Kidney epithelial cell (primary cell): ENCODE data around the gene IL1RN. TPM values are rescaled to one million over a fixed set of nuclear protein-coding genes. Genes with fewer than 3 reads are reported as not detected.

Experiments
- DNase-seq: peaks from one replicate; pipeline ENCODE4 v3.0.0-alpha.2; 2010; ENCODE audit warnings: low read depth
- H3K27me3 ChIP-seq: 2 replicates; pipeline ENCODE4 v1.6.0; 2011; ENCODE audit warnings: low read length; ENCODE audit not compliant: control insufficient read depth, insufficient read depth
- H3K36me3 ChIP-seq: 2 replicates; pipeline ENCODE4 v1.5.1; 2011; ENCODE audit warnings: low read length; ENCODE audit not compliant: control insufficient read depth, insufficient read depth
- H3K4me3 ChIP-seq: 2 replicates; pipeline ENCODE4 v1.5.1; 2011; ENCODE audit warnings: low read depth, mild to moderate bottlenecking, control low read depth, low read length
- total RNA-seq: library from RNA; depleted of rRNA; stranded (reverse); fragments of >200 nt; gene quantifications from 2 replicates; pipeline ENCODE4 v1.2.3, GENCODE V29; 2015
- TF ChIP-seq, protein P1 (sequence below): IDR thresholded peaks from 2 replicates; pipeline ENCODE4 v1.5.1; 2011; ENCODE audit warnings: mild to moderate bottlenecking, moderate library complexity, low read length, control low read depth, inconsistent platforms; ENCODE audit not compliant: insufficient read depth, poor library complexity, severe bottlenecking

The IL1RN gene
- total RNA-seq, 1 donor from 2014 or later: 11.3 TPM

GRCh38 chr2:113171334-113172075 lies 44.1 kb downstream of the IL1RN start:
- no peak for DNase-seq
- no peak overlapping the region for H3K4me3 ChIP-seq
- H3K36me3 ChIP-seq: no peaks in the 10 kb centered on the region
- no peaks in the 10 kb centered on the region for H3K27me3 ChIP-seq
- TF ChIP-seq, protein P1, sequence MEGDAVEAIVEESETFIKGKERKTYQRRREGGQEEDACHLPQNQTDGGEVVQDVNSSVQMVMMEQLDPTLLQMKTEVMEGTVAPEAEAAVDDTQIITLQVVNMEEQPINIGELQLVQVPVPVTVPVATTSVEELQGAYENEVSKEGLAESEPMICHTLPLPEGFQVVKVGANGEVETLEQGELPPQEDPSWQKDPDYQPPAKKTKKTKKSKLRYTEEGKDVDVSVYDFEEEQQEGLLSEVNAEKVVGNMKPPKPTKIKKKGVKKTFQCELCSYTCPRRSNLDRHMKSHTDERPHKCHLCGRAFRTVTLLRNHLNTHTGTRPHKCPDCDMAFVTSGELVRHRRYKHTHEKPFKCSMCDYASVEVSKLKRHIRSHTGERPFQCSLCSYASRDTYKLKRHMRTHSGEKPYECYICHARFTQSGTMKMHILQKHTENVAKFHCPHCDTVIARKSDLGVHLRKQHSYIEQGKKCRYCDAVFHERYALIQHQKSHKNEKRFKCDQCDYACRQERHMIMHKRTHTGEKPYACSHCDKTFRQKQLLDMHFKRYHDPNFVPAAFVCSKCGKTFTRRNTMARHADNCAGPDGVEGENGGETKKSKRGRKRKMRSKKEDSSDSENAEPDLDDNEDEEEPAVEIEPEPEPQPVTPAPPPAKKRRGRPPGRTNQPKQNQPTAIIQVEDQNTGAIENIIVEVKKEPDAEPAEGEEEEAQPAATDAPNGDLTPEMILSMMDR: no peak

DNA sequence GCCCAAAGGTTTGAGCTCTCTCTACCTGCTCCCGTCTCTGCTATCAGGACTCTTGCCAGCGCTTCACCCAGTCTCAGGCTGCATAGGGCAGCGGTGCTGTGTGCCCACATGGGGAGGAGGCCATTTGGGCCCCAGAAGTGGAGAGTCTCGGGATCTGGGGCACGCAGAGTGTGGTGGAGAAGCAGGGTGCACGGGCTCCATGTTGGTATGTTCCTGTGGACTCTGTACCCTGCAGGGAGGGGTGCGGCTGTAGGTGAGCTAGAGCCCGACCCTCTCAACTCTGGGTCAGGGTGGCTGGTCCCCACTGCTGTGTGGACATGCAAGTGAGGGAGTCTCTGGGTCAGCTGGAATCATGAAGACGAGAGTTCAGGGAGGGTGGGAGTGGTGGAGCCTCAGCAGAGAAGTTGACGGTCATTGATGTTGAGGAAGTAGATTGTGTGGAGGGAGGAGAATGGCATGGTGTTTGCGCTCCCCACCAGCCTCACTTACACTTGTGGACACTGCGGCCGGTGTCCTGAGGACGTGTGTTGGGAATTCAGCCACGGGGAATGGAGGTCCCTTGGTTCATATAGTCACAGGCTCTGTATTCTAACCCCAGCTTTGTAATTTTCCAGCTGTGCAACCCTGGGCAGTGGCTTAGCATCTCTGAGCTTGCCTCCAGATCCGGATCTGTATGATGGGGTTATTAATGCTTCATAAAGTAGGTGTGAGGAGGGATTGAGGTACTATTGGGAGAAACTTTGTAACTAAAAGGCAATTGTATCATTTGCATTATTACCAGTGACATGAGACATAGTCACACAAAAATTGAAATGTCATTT lies 45.5 kb downstream of the IL1RN start:
- TF ChIP-seq, protein P1: no peak
- no peaks in the 10 kb centered on the region for H3K27me3 ChIP-seq
- DNase-seq: no peak
- no peak overlapping the region for H3K4me3 ChIP-seq
- H3K36me3 ChIP-seq: no peaks in the 10 kb centered on the region

DNA sequence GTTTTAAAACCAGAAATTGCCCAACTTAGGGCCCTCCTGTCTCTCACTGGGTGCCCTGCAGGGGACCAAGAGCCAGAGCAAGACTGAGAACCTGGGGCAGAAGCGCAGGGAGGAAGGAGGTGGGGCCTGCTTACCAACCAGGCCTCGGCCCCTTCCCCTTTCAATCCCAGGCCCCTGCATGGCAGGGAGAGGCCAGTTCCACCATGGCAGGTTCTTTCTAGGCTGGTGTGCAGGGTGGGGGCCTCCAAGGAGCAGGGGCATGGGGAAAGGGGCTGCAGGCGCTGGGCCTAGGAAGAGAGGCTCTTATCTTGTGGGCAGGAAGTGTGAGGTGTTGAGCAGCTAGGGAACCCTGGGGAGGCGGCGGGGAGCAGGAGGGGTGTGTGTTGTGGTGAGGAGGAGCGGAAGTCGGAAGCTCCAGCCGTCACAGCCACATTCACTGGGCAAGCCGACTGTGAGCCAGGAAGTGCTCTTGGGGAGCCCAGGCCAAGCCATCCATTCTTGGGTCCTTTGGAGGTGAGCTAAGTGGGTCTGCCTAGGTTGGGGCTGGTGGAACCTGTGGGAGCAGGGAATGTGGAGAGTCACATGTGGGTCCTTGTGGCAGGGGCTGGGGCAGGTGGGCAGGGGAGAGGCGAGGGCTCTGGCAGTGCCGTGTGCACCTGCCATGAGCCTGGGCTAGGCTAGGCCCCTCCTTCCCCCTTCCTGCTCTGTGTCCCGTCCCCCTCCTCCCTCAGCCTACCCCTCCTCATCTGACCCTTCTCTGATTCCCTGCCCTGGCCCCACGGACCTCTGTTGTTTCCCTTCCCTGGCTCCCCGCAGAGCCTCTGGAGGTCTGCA lies 46.4 kb downstream of the IL1RN start, which contains the start of gene PSD4:
TSS of gene PSD4 (plus strand) at position 430 of the 834 bp plus-strand sequence. CDS start 8,486 bp downstream, outside the sequence.
- H3K4me3 ChIP-seq: no peak within 1 kb of the TSS
- TF ChIP-seq, protein P1: no peak
- DNase-seq: no peak
- no peaks in the 10 kb centered on the region for H3K27me3 ChIP-seq
- no peaks in the 10 kb centered on the region for H3K36me3 ChIP-seq

DNA sequence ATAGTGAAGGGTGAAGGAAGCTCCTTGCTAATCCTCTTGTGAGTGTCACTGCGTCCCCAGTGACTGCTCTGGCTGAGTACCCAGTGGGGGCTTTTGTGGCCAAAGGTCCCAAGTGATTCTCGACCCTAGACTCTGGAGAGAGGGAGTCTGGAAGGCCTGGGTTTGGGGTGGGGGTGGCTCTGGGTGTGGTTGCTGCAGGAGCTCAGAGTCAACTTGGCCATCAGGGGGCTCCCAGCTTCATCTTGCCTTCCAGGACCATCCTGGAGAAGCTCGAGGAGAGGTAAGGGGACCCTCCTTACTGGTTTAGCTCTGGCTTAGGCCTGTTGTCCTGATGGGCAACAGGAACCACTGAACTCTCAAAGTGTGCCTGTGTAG lies 47.0 kb downstream of the IL1RN start:
- Histone ChIP-seq H3K36me3 (no peaks in the 10 kb centered on the region), H3K27me3 (no peaks in the 10 kb centered on the region), H3K4me3 (no peak overlapping the region)
- TF ChIP-seq, protein P1: no peak
- no peak for DNase-seq

DNA sequence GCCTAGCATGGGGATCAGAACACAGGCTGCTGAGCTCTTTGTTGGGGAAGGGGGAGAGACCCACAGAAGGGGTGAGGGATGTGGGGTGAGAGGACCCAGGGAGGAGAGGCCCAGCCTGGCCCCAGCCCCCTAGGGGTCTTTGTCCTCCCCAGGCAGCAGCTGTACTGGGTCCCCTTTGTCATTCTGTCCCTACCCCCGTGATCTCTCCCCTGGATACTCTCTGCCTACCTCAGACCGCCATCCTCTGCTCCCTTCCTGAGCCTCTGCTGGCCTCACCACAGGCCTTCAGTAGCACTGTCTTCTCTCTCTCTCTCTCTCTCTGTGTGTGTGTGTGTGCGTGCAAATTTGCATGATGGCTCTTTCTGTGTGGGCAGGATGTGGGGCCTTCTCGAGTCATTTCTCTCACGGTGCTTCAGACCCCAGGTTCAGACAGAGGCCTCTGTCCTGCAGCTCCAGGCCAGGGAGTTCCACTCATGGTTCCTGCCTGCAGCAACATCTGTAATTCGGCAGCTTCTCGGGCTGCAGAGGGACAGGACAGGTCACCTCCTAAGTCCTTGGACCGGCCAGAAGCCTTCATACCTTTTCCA lies 47.7 kb downstream of the IL1RN start:
- no peak for DNase-seq
- H3K27me3 ChIP-seq: no peaks in the 10 kb centered on the region
- no peak overlapping the region for H3K4me3 ChIP-seq
- H3K36me3 ChIP-seq: no peaks in the 10 kb centered on the region
- TF ChIP-seq, protein P1: no peak
